Adrenal gland (tissue), 12 donors: ENCODE measurements around the gene MMD. TPM values are rescaled to one million over a fixed set of nuclear protein-coding genes. Genes with fewer than 3 reads are reported as not detected.
A peak's percentile ranks its signal among the peaks of the same experiment; 100 is the strongest.

Experiments used
- DNase-seq, 7 donors: peaks; one replicate each; pipeline ENCODE4 v3.0.0-alpha.2; 2019 to 2020
- H3K27ac ChIP-seq, 5 donors: fragments of 200-600 bp; sonication (generic) in 4 of 5; 1 replicate in 3 of 5; 2 replicates in 2 of 5; pipeline versions ENCODE4 v1.5.1 to v1.8.0; 2016 to 2020; ENCODE audit warnings: mild to moderate bottlenecking in 1 of 5
- H3K27me3 ChIP-seq: fragments of 200-600 bp; 2 replicates; pipeline ENCODE4 v1.8.0; 2021
- H3K36me3 ChIP-seq, 2 donors: fragments of 200-600 bp; replicated peaks in 1 of 2; 1 replicate in 1 of 2; 2 replicates in 1 of 2; pipeline versions ENCODE4 v1.5.1 to v1.8.0; 2018 to 2022
- H3K4me1 ChIP-seq, 2 donors: fragments of 200-600 bp; replicated peaks in 1 of 2; 1 replicate in 1 of 2; 2 replicates in 1 of 2; pipeline versions ENCODE4 v1.5.1 to v1.8.0; 2018 to 2021
- H3K4me3 ChIP-seq, 4 donors: fragments of 200-600 bp; sonication (generic) in 3 of 4; one replicate each; pipeline ENCODE4 v1.5.1; 2016 to 2018
- H3K9me3 ChIP-seq, 3 donors: fragments of 200-600 bp; sonication (generic) in 1 of 3; replicated peaks in 1 of 3; 1 replicate in 2 of 3; 2 replicates in 1 of 3; pipeline versions ENCODE4 v1.5.1 to v1.8.0; 2016 to 2021
- POLR2A ChIP-seq, 2 donors: fragments of 450-650 bp; IDR thresholded peaks; one replicate each; pipeline ENCODE4 v1.6.1; 2017; ENCODE audit warnings: antibody characterized with exemption in 2 of 2, mild to moderate bottlenecking in 2 of 2, moderate library complexity in 1 of 2
- WGBS, 4 donors: extraction: QIAGEN DNeasy Blood & Tissue Kit in 2 of 4; methylation state at CpG; one replicate each; pipeline versions ENCODE4 v1.1.5 to v1.1.7; 2013 to 2017; 5-methylcytosine and 5-hydroxymethylcytosine counted together
- intact Hi-C, 2 donors: fragments of 100-400 bp; cut with DNase I; formaldehyde crosslinking; loops; one replicate each; pipeline versions ENCODE4 v1.14.1 to v1.15.0; 2022 to 2023
- polyA plus RNA-seq, 3 donors: library from polyadenylated mRNA; stranded (reverse); fragments of 200-250 nt in 2 of 3; fragments of 350-450 nt in 1 of 3; fragmentation: Illumina TruSeq in 1 of 3; extraction: RNeasy Lipid Tissue Mini Kit (QIAGEN cat#74804) in 1 of 3; gene quantifications; one replicate each; pipeline ENCODE4 v1.2.3, GENCODE V29; 2013 to 2014
- total RNA-seq, 9 donors: library from RNA; depleted of rRNA in 4 of 9; stranded (reverse); fragments of >200 nt in 4 of 9; fragments of 120-200 nt in 1 of 9; fragmentation: NEBNext Ultra II Directional in 1 of 9; extraction: Animal tissue kit (Norgen Biotek cat#: 25700) in 1 of 9; gene quantifications; one replicate each; pipeline versions ENCODE4 v1.1.0 to v1.2.4, GENCODE V29; 2013 to 2023
- TF ChIP-seq, protein P1 (sequence below), 6 experiments: fragments of 450-650 bp in 4 of 6; fragments of 200-600 bp in 2 of 6; sonication (generic) in 1 of 6; IDR thresholded peaks; 1 replicate in 5 of 6; 2 replicates in 1 of 6; pipeline versions ENCODE4 v1.5.1 to v1.8.0; 2016 to 2021; ENCODE audit warnings: antibody characterized with exemption in 6 of 6, mild to moderate bottlenecking in 2 of 6, moderate library complexity in 1 of 6
- donor health status: healthy with polysubstance abuse.
- donor health status: Bipolar disorder and iron deficiency.
- donor health status: DM: yes; HTN: yes; CAD: no.
- donor health status: DM: no; HTN: no; CAD: no.
- donor health status: DM: no; HTN: no; CAD: no.
- donor health status: DM: yes; HTN: yes; CAD: no.

Gene MMD
- total and polyA plus RNA-seq, 12 donors: 6.2 to 27.6 (median 14.6) TPM

DNA sequence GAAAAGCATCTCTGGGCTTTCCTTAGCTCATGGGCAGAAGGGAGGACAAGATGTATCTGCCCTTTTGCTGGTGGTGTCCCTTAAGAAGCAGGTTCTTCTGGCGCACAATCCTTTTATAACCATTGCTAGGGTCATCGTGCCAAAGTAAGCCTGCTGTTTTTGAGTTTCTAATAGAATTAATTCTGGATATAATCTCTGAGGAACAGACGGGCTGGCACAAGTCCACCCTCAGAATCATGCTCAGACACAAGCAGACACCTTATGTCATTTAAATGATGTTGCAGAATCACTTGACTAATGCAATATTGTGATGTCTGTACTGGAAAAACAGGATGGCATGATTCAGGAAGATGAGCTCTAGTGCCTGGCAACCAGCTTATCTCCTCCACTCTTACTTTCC, 18.8 kb upstream of the MMD start:
- Histone ChIP-seq H3K36me3 (no peaks in the 10 kb centered on the region), H3K4me3 (no peak overlapping the region), H3K4me1 (no peaks in the 10 kb centered on the region), H3K9me3 (no peaks in the 10 kb centered on the region), H3K27me3 (no peaks in the 10 kb centered on the region), H3K27ac (peak overlapping the region in 1 of 5 donors; percentile 30)
- peak in 1 of 2 donors; percentile 32 for TF ChIP-seq POLR2A (IDR thresholded peaks at IDR 0.05)
- TF ChIP-seq, protein P1, sequence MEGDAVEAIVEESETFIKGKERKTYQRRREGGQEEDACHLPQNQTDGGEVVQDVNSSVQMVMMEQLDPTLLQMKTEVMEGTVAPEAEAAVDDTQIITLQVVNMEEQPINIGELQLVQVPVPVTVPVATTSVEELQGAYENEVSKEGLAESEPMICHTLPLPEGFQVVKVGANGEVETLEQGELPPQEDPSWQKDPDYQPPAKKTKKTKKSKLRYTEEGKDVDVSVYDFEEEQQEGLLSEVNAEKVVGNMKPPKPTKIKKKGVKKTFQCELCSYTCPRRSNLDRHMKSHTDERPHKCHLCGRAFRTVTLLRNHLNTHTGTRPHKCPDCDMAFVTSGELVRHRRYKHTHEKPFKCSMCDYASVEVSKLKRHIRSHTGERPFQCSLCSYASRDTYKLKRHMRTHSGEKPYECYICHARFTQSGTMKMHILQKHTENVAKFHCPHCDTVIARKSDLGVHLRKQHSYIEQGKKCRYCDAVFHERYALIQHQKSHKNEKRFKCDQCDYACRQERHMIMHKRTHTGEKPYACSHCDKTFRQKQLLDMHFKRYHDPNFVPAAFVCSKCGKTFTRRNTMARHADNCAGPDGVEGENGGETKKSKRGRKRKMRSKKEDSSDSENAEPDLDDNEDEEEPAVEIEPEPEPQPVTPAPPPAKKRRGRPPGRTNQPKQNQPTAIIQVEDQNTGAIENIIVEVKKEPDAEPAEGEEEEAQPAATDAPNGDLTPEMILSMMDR (IDR thresholded peaks at IDR 0.05): no peak
- peak in 2 of 7 donors; percentile 17 to 92 for DNase-seq
- intact Hi-C loops: no loop called here
- WGBS, 4 donors: 62 to 76% (median 68%) methylated on average over 3 of the region's 3 CpGs

DNA sequence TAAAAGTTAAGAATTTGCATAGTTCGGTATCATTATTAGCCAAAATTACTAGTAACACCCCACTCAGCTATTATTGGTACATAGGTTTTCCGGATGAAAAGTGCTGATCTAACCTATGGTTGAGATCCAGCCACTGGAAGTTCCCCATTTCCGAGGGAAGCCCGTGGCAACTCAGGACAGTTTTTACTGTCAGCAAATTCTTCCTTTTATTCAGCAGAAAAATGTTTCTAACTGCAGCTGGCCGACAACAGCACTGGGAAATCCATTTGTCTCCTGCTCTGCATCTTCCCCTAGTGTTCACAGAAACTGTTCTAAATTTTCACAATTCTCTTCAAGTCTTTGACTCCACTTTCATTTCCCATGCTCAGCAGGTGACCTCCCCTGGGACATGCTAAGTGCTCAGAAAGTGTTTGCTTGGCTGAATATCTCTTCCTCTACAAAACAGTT, 15.5 kb upstream of the MMD start:
- peak overlapping the region in 2 of 5 donors; percentile 24 to 56 for H3K27ac ChIP-seq
- no peaks in the 10 kb centered on the region for H3K9me3 ChIP-seq
- peaks cover 0 to 8% of the 10 kb centered on the region in 2 donors for H3K4me1 ChIP-seq
- TF ChIP-seq POLR2A (IDR thresholded peaks at IDR 0.05): no peak
- TF ChIP-seq, protein P1 (IDR thresholded peaks at IDR 0.05): no peak
- 38 to 42% (median 40%) methylated on average over 5 of the region's 5 CpGs for WGBS, 4 donors
- H3K4me3 ChIP-seq: no peak overlapping the region
- intact Hi-C loops: no loop called here
- H3K27me3 ChIP-seq: no peaks in the 10 kb centered on the region
- H3K36me3 ChIP-seq: no peaks in the 10 kb centered on the region
- DNase-seq: peak in 2 of 7 donors; percentile 24 to 25

DNA sequence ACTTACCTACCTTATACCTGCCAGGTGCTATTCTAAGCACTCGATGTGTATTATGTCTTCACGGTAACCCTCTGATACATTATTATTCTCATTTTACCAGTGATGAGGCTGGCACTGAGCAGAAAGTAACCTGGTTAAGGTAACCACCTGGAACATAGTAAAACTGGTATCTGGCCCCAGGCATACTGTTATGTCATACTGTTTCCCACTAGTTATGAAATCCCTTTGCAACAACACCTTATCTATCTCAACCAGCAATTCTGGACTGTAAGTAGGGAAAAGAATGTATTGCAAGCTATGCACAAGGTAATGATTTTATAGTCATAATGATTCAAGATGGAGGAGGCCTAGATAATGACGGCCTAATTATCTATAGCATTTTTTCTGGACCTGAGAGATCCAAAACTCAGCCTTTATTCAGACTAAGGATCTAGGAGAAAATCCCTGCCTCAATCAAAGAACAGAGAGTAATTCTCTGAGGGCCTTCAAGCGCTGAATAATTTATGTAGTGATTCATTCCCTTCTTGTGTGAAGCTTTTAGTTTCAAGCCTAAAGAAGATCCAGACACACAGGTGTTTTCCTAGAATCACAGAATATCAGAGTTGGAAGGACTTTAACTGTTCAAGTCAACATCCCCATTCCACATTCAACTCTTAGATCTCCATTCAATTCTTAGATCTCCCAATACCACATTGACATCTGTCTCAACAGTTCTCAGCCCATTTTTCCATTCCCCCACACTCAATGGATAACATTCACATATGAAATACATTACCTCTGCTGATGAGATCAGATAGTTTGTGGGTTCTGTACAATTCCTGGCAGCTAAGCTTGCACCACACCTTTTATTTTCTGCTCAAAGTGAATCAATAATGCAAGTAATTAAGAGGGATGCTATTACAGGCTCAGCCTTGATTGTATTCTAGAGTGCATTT, 14.9 kb upstream of the MMD start:
- Histone ChIP-seq H3K36me3 (no peaks in the 10 kb centered on the region), H3K4me3 (no peak overlapping the region), H3K4me1 (peaks cover 0 to 8% of the 10 kb centered on the region in 2 donors), H3K27ac (peak overlapping the region in 2 of 5 donors; percentile 12 to 24), H3K9me3 (no peaks in the 10 kb centered on the region), H3K27me3 (no peaks in the 10 kb centered on the region)
- no peak for TF ChIP-seq POLR2A (IDR thresholded peaks at IDR 0.05)
- TF ChIP-seq, protein P1 (IDR thresholded peaks at IDR 0.05): no peak
- WGBS, 4 donors: 87 to 92% (median 91%) methylated on average over 4 of the region's 4 CpGs
- intact Hi-C loops: no loop called here
- no peak for DNase-seq

DNA sequence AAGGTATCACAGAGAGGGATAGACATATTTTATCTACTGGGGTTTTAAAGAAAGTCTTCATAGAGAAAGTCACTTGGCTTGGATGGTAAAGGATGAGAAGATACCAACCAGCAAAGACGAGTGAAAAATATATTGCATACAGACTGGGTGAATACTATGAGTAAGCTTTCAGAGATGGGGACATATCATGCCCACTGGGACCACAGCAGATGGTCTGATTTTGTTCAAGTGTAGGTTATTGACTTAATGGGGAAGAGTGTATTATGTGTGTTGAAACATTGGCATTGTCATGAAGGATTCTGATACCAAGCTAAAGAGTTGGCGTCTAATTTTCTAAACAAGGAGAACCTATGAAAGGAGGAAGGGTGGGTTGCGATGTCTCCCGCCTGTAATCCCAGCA, 13.8 kb upstream of the MMD start:
- intact Hi-C loops: no loop called here
- Histone ChIP-seq H3K27me3 (no peaks in the 10 kb centered on the region), H3K27ac (no peak overlapping the region), H3K4me3 (no peak overlapping the region), H3K36me3 (no peaks in the 10 kb centered on the region), H3K9me3 (no peaks in the 10 kb centered on the region), H3K4me1 (peaks cover 0 to 11% of the 10 kb centered on the region in 2 donors)
- no peak for DNase-seq
- WGBS, 4 donors: 71 to 82% (median 75%) methylated on average over 4 of the region's 4 CpGs
- TF ChIP-seq, protein P1 (IDR thresholded peaks at IDR 0.05): no peak
- no peak for TF ChIP-seq POLR2A (IDR thresholded peaks at IDR 0.05)
